GM21619 (cell line): ENCODE measurements around the gene BRD2.

Experiments
- ATAC-seq: cut with Tn5 transposase; IDR thresholded peaks from one replicate; pipeline ENCODE4 v1.9.1; 2021; ENCODE audit not compliant: unreplicated experiment

BRD2 gene

DNA sequence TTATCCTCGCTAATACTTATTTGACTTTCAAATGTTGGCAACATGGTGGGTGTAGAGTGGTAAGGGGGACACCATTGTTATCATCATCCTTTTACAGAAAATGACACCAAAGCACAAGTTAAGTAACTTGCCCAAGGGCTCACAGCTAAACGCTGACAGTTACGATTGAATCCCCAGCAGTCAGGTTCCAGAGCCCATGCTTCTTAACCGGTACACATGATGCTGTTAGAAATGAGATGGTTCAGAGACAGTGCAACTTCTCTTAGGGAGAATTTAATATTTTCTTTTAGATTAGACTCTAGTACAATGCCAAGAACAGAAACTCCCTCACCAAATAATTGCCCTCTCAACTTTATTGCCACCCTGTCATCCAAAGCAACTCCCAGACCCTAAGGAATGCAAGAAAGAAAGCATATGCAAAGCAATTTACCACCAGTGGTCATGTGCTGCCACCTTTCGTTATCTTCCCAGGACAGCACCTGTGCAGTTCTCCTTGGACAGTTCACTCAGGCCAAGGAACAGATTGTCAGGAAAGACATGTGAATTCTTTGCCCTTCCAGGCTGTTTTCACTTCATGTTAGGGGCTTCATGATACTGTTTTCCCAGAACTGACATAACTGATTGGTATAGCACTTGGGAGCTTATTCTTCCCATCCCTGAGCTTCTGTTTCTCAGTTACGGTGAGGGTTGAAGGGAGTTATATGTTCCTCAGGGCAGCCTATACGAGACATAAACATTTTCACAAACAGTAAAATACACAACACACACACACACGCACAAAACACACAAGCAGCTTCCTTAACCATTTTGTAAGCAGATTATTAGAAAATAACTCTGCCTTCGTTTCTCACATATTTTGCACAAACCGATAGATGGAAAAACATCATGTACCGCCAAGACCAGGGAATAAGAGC lies 20.6 kb upstream of the BRD2 start:
- no peak for ATAC-seq

DNA sequence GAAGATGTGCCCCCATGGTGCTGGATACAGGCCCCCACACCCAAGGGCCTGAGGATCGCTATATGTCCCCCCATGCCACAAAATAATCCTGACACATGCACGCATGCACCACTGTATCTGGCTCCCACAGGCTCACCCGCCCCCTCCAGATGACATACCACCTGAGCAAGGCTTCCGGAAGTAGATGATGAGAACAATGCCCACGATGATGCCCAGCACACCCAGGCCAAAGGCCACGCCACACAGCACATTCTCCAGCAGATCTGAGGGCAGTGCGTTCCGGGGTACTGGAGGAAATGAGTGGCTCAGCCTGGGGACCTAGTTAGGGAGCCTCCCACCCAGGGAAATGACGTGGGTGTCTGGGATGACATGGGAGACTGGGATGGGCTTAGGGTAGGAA lies 19.3 kb upstream of the BRD2 start:
- ATAC-seq: no peak

DNA sequence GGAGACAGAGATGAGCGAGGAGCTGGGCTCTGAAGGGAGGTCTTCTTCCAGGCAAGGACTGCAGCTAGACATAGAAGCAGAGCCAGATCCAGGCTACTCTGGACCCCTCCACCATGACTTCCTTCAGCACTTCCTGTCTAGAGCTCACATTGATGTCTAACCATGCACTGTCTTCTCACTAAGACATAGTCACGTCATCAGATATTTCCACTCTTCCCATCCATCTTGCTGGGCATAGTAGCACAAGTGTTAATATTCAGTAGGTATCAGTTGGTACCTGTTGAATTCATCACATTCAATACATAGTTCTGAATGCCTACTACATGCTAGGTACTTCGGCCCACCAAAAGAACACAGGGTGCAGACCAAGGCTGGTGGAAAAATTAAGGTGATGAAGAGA lies 18.4 kb upstream of the BRD2 start:
- ATAC-seq: no peak

DNA sequence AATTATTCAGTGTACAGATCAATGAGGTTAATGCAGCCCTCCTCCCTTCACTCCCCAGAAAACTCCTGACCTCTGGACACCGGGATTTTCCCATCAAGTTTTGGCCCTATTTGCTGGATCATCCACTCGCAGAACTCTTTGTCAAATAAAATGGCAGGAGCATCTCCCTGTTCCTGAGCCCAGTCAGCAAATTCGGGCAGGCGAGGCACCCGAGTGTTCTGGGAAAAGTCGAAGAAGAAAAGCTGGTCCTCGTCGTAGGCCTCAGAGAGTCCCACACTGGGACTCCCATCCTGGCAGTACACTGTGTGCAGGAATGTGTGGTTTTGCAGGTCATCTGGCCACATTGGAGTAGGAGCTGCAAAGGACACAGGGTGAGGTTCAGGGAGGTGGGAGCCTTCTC lies 17.9 kb upstream of the BRD2 start:
- no peak for ATAC-seq

DNA sequence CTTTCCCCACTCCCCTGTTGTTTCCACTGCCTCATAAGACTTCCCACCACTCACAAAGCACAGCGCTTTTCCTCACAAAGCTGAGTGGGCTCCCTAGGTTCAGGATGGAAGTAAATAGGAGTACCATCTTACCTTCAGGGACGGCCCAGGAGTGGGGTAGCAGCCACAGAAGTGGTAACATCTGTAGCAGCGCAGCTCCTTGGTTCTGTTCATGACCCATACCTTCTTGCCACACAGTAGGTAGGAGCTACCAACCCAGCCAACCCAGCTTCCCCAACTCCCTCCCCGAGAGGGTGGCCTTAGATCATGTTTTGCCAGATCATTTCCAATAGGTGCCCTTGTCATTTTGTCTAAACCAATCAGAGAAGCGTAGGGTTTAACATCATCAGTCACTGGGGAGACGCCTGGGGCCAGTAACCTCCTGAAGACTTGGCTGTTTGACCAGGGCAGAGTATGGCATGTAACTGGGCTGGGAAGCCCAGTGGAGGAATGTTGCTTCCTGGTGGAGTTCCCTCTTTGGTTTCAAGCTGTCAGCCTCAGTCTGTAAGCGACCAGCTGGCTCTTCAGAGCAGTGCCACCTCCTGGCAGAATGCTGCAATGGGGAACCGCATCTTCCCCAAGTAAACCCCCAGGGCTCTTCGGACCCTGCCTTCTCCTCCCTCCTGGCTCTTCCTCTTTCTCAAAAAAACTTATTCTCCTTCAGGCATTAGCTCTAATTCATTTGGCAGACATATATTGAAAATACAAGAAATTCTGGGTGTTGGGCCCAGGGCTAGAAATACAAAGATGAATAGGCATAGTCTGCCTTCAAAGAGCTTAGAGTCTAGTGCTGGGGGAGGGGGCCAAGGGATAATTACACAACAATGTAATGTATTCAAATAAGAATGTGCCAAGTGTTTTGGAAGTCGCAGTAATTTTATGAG lies 15.3 kb upstream of the BRD2 start, which contains the start of gene HLA-DMA:
Gene HLA-DMA (minus strand): TSS at position 281 of the 923 bp plus-strand sequence. CDS start 61 bp downstream, at position 220.
- ATAC-seq: peak; percentile 85

DNA sequence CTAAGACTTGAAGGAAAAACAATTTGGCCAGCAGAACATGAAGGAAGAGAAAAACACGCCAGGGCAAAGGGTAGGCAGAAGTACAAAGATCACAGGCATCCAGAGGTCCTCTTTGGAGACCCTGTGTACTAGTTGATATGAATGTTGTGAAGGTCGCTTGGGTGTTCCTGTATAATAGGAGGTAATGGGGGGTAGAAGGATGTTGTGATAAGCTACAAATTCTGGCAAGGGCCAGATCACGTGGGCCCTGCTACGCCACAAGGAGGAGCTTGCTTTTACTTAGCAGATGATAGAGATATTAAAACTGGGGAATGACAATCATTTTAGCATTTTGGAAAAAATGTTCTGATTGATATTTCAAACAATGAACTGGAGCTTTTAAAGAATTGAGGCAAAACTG lies 14.6 kb upstream of the BRD2 start:
- no peak for ATAC-seq

DNA sequence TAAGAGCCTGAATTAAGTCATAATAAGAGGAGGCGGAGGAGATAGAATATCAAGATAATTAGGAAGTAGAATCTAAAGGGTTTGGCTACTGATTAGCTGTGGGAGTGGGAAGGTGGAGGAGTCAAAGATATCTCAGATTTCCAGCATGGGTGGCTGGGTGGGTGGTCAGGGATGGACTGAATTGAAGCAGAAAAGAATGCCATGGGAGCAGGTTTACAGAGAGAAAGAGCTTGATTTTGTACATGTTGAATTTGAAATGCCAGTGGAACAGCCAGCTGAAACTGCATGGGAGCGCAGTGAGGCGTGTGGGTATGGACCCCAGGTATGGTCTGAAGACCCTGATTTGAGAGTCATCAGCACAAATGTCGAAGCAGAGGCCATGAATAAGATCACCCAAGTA lies 14.1 kb upstream of the BRD2 start:
- ATAC-seq: no peak

DNA sequence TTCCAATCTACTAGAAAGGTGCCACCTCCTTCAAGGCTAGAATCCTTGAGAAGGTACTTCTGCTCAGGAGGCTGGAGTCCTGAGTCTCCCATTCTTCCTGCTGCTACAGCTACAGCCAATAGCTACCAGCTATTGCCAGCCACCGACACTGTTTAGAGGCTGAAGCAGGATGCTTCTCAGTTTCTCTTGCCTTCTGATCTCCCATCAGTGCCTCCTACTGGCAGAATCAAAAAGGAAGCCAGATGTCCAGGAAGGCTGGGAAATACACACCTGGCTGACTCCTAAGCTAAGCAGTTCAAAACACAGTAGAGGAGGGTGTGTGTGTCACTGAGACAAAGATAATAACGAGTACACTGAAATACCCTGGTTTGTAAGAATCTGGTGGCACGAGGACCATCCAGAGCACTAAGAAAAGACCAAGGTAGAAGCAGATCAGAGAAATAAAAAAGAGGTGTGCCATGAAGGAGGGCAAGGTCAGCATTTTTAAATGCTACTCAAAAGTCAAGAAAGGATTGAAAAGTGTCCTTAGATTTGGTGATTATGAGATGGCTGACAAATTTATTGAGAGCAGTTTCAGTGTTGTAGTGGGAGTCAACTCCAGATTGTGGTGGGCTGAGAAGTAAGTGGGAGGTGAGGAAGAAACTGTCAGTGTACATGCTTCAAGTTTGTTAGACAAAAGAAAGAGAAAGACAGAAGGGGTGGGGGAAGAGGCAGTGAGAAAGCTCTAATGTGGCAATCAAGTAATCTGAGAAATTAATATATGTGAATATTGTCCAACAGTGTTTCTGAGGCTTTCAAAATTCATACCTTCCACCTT lies 13.2 kb upstream of the BRD2 start:
- ATAC-seq: no peak

DNA sequence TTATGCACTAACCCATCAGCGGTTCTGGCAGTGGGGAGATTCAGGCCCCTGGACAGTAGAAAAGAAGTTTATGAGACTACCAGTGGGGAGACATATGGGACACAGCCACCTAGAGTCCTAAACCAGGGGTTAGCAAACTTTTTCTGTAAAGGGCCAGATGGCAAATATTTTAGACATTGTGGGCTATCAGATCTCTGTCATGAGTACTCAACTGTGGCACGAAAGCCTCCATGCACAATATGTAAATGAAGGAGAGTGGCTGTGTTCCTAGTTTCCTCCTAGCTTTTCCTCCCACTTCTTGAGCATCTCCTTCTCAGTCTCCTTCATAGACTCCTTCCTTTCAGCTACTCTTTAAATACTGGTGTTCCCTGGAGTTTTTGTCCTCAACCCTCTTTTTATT lies 12.2 kb upstream of the BRD2 start:
- no peak for ATAC-seq

DNA sequence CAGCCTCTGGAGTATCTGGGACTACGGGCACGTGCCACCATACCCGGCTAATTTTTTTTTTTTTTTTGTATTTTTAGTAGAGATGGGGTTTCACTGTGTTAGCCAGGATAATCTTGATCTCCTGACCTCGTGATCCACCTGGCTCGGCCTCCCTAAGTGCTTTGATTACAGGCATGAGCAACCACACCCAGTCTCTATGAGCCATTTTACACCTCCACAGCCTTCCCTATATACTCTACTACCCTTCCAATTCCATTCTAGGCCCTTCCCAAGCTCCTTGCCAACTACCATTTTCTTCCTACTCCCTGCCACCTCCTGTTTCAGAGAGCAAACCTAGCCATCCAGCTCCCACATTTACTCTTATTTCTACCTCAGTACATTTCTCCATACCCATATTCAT lies 7.8 kb upstream of the BRD2 start:
- ATAC-seq: no peak

DNA sequence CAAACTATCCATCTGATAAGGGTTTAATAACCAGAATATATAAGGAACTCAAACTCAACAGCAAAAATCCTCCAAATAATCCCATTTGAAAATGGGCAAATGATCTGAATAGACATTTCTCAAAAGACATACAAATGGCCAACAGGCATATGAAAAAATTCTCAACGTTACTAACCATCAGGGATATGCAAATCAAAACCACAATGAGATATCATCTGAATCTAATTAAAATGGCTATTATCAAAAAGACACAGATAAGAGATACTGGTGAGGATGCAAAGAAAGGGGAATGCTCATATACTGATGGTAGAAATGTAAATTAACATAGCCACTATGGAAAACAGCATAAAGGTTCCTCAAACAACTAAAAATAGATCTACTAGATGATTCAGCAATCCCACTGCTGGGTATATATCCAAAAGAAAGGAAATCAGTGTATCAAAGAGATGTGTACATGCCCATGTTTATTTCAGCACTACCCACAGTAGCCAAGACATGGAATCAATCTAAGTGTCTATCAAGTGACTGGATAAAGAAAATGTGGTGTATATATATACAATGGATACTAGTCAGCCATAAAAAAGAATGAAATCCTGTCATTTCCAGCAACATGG lies 6.1 kb upstream of the BRD2 start:
- no peak for ATAC-seq

DNA sequence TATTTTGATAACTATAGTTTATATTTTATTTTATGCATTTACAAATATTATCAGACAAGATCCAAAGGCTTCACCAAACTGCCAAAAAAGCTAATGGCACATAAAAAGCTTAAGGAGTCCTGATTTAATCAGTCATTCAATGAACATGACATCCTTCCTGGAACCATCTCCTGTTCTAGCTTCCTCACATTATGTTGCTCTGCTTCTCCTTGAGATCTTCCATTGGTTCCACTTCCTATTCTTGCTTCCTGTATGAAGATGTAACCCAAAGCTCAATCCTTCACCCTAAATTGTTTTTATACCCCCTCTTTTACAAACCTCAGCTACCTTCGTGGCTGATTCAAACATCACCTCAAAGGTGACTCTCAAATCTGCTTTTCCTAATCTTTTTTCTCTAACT lies 4.5 kb upstream of the BRD2 start:
- ATAC-seq: no peak

DNA sequence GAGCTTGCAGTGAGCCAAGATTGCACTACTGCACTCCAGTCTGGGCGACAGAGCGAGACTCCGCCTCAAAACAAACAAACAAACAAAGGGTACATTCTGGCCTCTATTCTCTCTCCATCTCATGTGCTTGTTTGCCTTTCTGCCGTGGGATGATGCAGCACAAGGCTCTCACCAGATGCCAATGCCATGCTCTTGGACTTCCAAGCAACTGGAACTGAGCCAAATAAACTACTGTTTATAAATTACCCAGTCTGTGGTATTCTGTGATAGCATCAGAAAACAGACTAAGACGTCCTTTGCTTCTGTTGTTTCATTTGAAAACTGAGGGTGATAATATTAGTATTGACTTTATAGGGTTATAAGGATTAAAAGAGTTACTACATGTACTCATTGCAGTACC lies 3.6 kb upstream of the BRD2 start:
- ATAC-seq: no peak

DNA sequence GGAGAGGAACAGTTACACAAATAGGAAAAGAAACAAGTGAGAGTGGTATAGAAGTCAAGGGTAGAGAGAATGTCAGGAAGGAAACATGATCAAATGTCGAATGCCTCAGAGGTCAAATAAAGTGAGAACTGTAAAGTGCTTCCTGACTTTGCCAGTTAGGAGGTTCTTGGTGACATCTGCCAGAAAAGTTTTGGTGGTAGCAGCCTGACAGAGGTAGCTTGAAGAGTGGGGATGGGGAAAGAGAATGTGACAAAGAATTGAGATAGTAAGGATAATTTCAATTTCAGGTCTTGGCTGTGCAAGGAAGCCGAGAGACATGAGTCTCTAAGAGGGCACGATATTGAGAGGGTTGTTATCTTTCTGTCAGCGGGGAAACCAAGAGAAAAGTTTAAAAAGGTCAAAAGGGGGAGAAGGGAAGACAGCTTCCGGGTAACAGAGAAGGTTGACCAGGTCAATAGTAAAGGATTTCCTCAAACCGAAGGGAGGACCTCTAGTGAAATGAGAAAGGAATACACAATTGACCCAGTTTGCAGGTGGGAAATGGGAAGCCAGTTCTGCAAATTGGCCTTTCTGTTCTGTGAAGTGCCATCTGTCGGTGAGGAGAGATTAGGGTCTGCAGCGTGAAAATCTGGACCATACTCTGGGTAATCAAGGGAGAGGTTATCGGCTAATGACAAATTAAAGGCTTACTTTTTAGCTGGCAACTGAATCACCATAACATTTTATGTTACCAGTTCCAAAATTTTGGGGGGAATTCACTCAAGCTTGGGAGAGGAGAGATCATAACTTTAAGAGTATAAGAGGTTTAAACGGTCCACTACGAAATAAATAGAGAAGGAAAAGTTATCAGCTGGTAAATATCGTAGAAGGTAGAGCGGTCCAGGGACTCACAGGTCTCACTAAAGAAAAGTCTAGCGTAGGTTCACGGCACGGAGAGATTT lies 973 bp upstream of the BRD2 start:
- no peak for ATAC-seq

DNA sequence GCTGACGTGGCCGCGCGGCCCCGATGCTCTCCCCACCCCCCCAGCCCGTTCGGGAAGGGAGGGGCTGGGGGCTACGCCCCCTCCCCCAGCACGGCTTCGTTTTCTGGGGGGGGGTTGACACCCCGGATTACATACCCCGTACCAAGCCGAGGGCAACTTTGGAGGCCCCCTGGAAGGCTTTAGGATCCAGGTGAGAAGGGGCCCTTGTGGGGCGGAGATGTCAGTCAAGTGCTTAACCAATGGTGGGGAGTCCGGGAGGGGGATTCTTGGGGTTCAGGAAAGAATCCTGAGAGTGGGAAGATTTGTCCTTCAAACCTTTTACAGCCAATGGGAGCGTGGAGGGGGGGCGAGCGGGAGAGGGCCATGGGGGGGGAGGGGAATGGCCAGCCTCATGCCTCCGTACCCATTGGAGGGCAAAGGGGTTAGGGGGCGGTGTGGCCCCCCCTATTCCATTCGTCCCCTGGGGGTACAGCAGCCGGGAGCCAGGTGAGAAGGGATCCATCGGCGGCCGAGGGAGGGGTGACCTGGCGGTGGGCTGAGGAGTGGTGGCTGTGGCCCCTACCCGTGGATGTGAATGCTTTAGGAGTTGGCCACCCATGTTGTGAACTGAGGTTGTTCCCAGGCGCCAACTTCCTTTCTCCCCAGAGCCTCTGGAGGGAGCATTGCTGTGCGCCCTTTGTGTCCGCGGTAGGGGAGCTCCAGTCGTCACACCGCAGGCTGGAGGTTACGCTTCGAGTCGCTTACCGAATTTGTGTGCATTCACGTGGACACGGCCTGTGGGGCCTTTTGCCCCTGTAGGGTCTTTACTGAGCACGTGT lies 682 bp downstream of the BRD2 start:
- no peak for ATAC-seq

DNA sequence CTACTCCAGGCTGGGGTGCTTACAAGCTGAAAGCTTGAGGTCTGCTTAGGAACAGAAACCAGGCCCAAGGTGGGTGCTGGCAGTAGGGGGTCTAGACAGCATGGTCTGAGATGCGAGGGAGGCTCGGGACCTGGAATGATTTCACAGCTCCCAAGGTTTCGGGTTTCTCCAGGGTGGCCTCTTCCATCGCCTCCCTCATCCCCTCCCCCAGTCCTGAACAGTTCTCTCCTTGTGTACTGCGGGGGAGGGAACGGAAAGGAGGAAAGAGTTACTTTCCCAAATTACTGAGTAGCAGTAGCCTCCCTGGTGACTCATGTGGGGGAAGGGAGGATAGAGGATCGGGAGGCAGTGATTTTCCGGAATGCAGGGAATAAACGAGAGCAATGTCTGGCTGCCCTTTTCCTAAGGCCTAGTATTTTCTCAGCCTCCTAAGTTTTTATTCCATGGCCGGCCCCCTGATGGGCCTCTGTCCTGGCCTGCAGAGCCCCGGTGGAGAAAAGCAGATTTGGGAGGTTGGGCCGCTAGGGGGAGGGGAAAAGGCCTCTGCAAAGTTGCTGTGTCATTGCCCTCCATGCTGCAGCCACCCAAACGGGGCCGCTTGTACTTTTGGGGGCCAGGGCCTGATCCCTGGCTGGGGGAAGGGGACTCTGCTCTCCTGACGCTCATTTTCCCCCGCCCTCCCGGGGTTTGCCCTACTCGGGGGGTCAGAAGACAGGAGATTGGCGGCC lies 1.5 kb downstream of the BRD2 start:
- ATAC-seq: no peak

DNA sequence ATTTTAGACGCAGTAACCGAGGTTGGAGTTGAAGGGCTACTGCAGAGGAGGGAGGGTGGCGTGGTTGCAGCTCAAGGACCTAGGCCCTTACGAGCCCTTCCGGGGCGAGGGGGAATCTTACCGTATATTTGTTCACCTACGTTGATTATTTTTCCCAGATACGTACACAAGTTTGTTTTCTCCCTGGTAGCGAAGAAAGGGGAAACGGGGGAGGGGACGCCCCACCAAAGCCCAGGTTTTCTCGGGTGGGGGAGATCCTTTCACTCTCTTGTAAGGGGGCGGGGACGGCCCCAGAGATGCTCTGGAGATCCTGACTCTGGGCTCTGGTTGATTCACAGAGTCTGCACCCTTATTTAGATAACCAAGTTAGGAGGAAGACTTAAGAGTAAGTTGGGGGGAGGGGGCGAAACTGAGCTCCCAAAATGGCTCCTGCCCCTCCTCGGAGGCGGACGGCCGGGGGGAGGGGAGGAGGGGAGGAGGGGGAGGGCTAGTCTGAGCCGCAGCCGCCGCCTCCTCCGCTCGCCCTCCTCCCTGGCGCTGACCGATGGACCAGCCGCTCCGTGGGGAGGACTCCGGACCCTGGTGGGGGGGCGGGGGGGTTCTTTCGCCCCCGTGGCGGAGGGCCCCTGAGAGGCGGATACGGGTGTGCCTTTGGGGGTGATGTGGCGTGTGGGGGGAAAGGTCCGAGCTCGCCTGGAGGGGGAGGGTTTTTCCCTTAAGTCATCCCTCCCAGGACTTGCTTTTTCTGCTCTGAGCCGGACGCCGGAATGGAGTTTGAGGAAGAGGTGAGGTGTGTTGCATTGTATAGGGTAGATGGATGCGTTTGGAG lies 2.2 kb downstream of the BRD2 start:
- ATAC-seq: no peak
